ENCODE data around the gene NXPH3.
"Not testable (repeated sequence)": the region's sequence is repeated elsewhere in the genome, so short reads cannot be mapped to it uniquely, and the experiment has no call there.

NXPH3 gene

GRCh38 chr17:49548506-49549310 lies 27.0 kb upstream of the NXPH3 start:
- Histone ChIP-seq H3K9me3 (ENCODE audit: insufficient read depth, low read depth, low read length) (no peaks in the 10 kb centered on the region), H3K9ac (ENCODE audit: low read depth, low read length) (no peak overlapping the region), H3K4me3 (ENCODE audit: low read length) (no peak overlapping the region), H3K36me3 (ENCODE audit: insufficient read depth, low read depth, low read length) (no peaks in the 10 kb centered on the region), H3K27ac (ENCODE audit: low read length) (no peak overlapping the region), H3K27me3 (ENCODE audit: insufficient read depth, low read length) (no peaks in the 10 kb centered on the region), H3K4me1 (ENCODE audit: insufficient read depth, low read length) (peaks cover 8% of the 10 kb centered on the region; the same call in 1 of the 2 replicates)

GRCh38 chr17:49549311-49549605 lies 26.4 kb upstream of the NXPH3 start:
- peaks cover 6% of the 10 kb centered on the region; the same call in 1 of the 2 replicates for H3K4me1 ChIP-seq (ENCODE audit: insufficient read depth, low read length)
- no peak overlapping the region for H3K4me3 ChIP-seq (ENCODE audit: low read length)
- H3K9ac ChIP-seq (ENCODE audit: low read depth, low read length) = no peak overlapping the region
- H3K27me3 ChIP-seq (ENCODE audit: insufficient read depth, low read length) = no peaks in the 10 kb centered on the region
- no peaks in the 10 kb centered on the region for H3K36me3 ChIP-seq (ENCODE audit: insufficient read depth, low read depth, low read length)
- H3K27ac ChIP-seq (ENCODE audit: low read length) = no peak overlapping the region
- no peaks in the 10 kb centered on the region for H3K9me3 ChIP-seq (ENCODE audit: insufficient read depth, low read depth, low read length)

GRCh38 chr17:49549691-49550678 lies 25.7 kb upstream of the NXPH3 start:
- Histone ChIP-seq H3K27me3 (ENCODE audit: insufficient read depth, low read length) (no peaks in the 10 kb centered on the region), H3K4me1 (ENCODE audit: insufficient read depth, low read length) (peaks cover 6% of the 10 kb centered on the region; the same call in 1 of the 2 replicates), H3K4me3 (ENCODE audit: low read length) (no peak overlapping the region), H3K9me3 (ENCODE audit: insufficient read depth, low read depth, low read length) (no peaks in the 10 kb centered on the region), H3K9ac (ENCODE audit: low read depth, low read length) (no peak overlapping the region), H3K27ac (ENCODE audit: low read length) (no peak overlapping the region), H3K36me3 (ENCODE audit: insufficient read depth, low read depth, low read length) (no peaks in the 10 kb centered on the region)

GRCh38 chr17:49550764-49551163 lies 24.9 kb upstream of the NXPH3 start:
- not testable (repeated sequence) for H3K36me3 ChIP-seq (ENCODE audit: insufficient read depth, low read depth, low read length); H3K27me3 ChIP-seq (ENCODE audit: insufficient read depth, low read length); H3K27ac ChIP-seq (ENCODE audit: low read length); H3K4me3 ChIP-seq (ENCODE audit: low read length); H3K4me1 ChIP-seq (ENCODE audit: insufficient read depth, low read length); H3K9me3 ChIP-seq (ENCODE audit: insufficient read depth, low read depth, low read length); H3K9ac ChIP-seq (ENCODE audit: low read depth, low read length)

GRCh38 chr17:49551221-49552069 lies 24.2 kb upstream of the NXPH3 start:
- H3K4me3 ChIP-seq (ENCODE audit: low read length) = no peak overlapping the region
- H3K27me3 ChIP-seq (ENCODE audit: insufficient read depth, low read length) = peaks cover 8% of the 10 kb centered on the region
- H3K9me3 ChIP-seq (ENCODE audit: insufficient read depth, low read depth, low read length) = no peaks in the 10 kb centered on the region
- H3K27ac ChIP-seq (ENCODE audit: low read length) = no peak overlapping the region
- H3K9ac ChIP-seq (ENCODE audit: low read depth, low read length) = no peak overlapping the region
- peaks cover 3% of the 10 kb centered on the region for H3K4me1 ChIP-seq (ENCODE audit: insufficient read depth, low read length)
- no peaks in the 10 kb centered on the region for H3K36me3 ChIP-seq (ENCODE audit: insufficient read depth, low read depth, low read length)

- H3K4me1 ChIP-seq (ENCODE audit: insufficient read depth, low read length) = peaks cover 3% of the 10 kb centered on the region
- peaks cover 16% of the 10 kb centered on the region for H3K27me3 ChIP-seq (ENCODE audit: insufficient read depth, low read length)
- no peak overlapping the region for H3K9ac ChIP-seq (ENCODE audit: low read depth, low read length)
- H3K9me3 ChIP-seq (ENCODE audit: insufficient read depth, low read depth, low read length) = no peaks in the 10 kb centered on the region
- H3K4me3 ChIP-seq (ENCODE audit: low read length) = no peak overlapping the region
- no peak overlapping the region for H3K27ac ChIP-seq (ENCODE audit: low read length)
- H3K36me3 ChIP-seq (ENCODE audit: insufficient read depth, low read depth, low read length) = no peaks in the 10 kb centered on the region
Measured at GRCh38 chr17:49552070-49552751, 23.5 kb upstream of the NXPH3 start.

- no peak overlapping the region for H3K9ac ChIP-seq (ENCODE audit: low read depth, low read length)
- H3K4me1 ChIP-seq (ENCODE audit: insufficient read depth, low read length) = peaks cover 3% of the 10 kb centered on the region
- H3K27me3 ChIP-seq (ENCODE audit: insufficient read depth, low read length) = peaks cover 21% of the 10 kb centered on the region
- H3K36me3 ChIP-seq (ENCODE audit: insufficient read depth, low read depth, low read length) = no peaks in the 10 kb centered on the region
- no peak overlapping the region for H3K27ac ChIP-seq (ENCODE audit: low read length)
- no peak overlapping the region for H3K4me3 ChIP-seq (ENCODE audit: low read length)
- no peaks in the 10 kb centered on the region for H3K9me3 ChIP-seq (ENCODE audit: insufficient read depth, low read depth, low read length)
Measured at GRCh38 chr17:49553676-49554335, 21.9 kb upstream of the NXPH3 start.

GRCh38 chr17:49554694-49555494 lies 20.8 kb upstream of the NXPH3 start:
- Histone ChIP-seq H3K9me3 (ENCODE audit: insufficient read depth, low read depth, low read length) (no peaks in the 10 kb centered on the region), H3K27ac (ENCODE audit: low read length) (no peak overlapping the region), H3K4me1 (ENCODE audit: insufficient read depth, low read length) (peaks cover 3% of the 10 kb centered on the region), H3K9ac (ENCODE audit: low read depth, low read length) (no peak overlapping the region), H3K36me3 (ENCODE audit: insufficient read depth, low read depth, low read length) (no peaks in the 10 kb centered on the region), H3K27me3 (ENCODE audit: insufficient read depth, low read length) (peaks cover 21% of the 10 kb centered on the region), H3K4me3 (ENCODE audit: low read length) (no peak overlapping the region)

- Histone ChIP-seq H3K9ac (ENCODE audit: low read depth, low read length) (peak overlapping the region; percentile 32; the same call in 1 of the 2 replicates), H3K9me3 (ENCODE audit: insufficient read depth, low read depth, low read length) (no peaks in the 10 kb centered on the region), H3K36me3 (ENCODE audit: insufficient read depth, low read depth, low read length) (no peaks in the 10 kb centered on the region), H3K27me3 (ENCODE audit: insufficient read depth, low read length) (peaks cover 21% of the 10 kb centered on the region), H3K4me3 (ENCODE audit: low read length) (0 out of 2 replicates have a peak overlapping the region, but pooled peaks have one; percentile 43), H3K27ac (ENCODE audit: low read length) (no peak overlapping the region), H3K4me1 (ENCODE audit: insufficient read depth, low read length) (peaks cover 3% of the 10 kb centered on the region)
Measured at GRCh38 chr17:49555495-49556222, 20.0 kb upstream of the NXPH3 start.
